ENCODE results near the gene BBS4. TPM values are rescaled to one million over a fixed set of nuclear protein-coding genes. Genes with fewer than 3 reads are reported as not detected.

BBS4 gene
- total RNA-seq, 4 donors from 2014 or later: 6.1 to 25.7 (median 16.2) TPM

- peak; percentile 87 for ATAC-seq (ENCODE audit: low FRiP score)
- TF ChIP-seq, protein P1, sequence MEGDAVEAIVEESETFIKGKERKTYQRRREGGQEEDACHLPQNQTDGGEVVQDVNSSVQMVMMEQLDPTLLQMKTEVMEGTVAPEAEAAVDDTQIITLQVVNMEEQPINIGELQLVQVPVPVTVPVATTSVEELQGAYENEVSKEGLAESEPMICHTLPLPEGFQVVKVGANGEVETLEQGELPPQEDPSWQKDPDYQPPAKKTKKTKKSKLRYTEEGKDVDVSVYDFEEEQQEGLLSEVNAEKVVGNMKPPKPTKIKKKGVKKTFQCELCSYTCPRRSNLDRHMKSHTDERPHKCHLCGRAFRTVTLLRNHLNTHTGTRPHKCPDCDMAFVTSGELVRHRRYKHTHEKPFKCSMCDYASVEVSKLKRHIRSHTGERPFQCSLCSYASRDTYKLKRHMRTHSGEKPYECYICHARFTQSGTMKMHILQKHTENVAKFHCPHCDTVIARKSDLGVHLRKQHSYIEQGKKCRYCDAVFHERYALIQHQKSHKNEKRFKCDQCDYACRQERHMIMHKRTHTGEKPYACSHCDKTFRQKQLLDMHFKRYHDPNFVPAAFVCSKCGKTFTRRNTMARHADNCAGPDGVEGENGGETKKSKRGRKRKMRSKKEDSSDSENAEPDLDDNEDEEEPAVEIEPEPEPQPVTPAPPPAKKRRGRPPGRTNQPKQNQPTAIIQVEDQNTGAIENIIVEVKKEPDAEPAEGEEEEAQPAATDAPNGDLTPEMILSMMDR (IDR thresholded peaks at IDR 0.05): peak in 1 of 3 donors; percentile 54
- DNase-seq (ENCODE audit: low spot score): peak; percentile 60
Observed at GRCh38 chr15:72670656-72671352, 15.2 kb upstream of the BBS4 start.

- TF ChIP-seq, protein P1 (IDR thresholded peaks at IDR 0.05): no peak
- ATAC-seq (ENCODE audit: low FRiP score): no peak
- no peak for DNase-seq (ENCODE audit: low spot score)
Observed at GRCh38 chr15:72671525-72671924, 14.5 kb upstream of the BBS4 start.

DNA sequence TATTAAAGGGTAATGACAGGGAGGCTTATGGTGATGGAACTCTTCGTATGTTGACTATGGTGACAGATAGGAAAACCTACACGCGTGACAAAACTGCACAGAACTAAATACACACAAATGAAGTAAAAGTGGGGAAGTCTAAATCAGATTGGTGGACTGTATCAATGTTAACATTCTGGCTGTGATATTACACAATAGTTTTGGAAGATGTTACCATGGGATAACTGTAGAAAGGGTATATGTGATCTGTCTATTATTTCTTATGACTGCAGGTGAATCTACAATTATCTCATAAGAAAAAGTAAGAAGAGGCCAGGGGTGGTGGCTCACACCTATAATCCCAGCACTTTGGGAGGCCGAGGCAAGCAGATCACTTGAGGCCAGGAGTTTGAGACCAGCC is 9.2 kb upstream of the BBS4 start:
- DNase-seq (ENCODE audit: low spot score) (no peak), ATAC-seq (ENCODE audit: low FRiP score) (no peak)
- TF ChIP-seq, protein P1 (IDR thresholded peaks at IDR 0.05): no peak

GRCh38 chr15:72680931-72681330 is 5.1 kb upstream of the BBS4 start:
- ATAC-seq (ENCODE audit: low FRiP score): no peak
- DNase-seq (ENCODE audit: low spot score): no peak
- TF ChIP-seq, protein P1 (IDR thresholded peaks at IDR 0.05): no peak

GRCh38 chr15:72682772-72683171 is 3.2 kb upstream of the BBS4 start:
- ATAC-seq (ENCODE audit: low FRiP score): no peak
- TF ChIP-seq, protein P1 (IDR thresholded peaks at IDR 0.05): no peak
- no peak for DNase-seq (ENCODE audit: low spot score)

- no peak for ATAC-seq (ENCODE audit: low FRiP score)
- TF ChIP-seq, protein P1 (IDR thresholded peaks at IDR 0.05): no peak
- DNase-seq (ENCODE audit: low spot score): no peak
Observed at GRCh38 chr15:72685301-72685924, 594 bp upstream of the BBS4 start.

GRCh38 chr15:72688697-72689096 is 2.7 kb downstream of the BBS4 start:
- no peak for ATAC-seq (ENCODE audit: low FRiP score)
- TF ChIP-seq, protein P1 (IDR thresholded peaks at IDR 0.05): no peak
- no peak for DNase-seq (ENCODE audit: low spot score)
